Smooth muscle cell (in vitro differentiated cells): ENCODE results near the gene CCT5. TPM values are rescaled to one million over a fixed set of nuclear protein-coding genes. Genes with fewer than 3 reads are reported as not detected.
"Not testable (repeated sequence)": the region's sequence is repeated elsewhere in the genome, so short reads cannot be mapped to it uniquely, and the experiment has no call there.

Source experiments
- DNase-seq: peaks from one replicate; lab custom pipeline; 2025; ENCODE audit not compliant: unreplicated experiment; lab: John Stamatoyannopoulos, UW
- H2AFZ ChIP-seq: fragments of 200-600 bp; sonication (generic); 2 replicates; pipeline ENCODE4 v1.6.0; 2016; ENCODE audit warnings: antibody characterized with exemption, low read depth, mild to moderate bottlenecking
- H3F3A ChIP-seq: fragments of 200-600 bp; sonication (generic); 2 replicates; pipeline ENCODE4 v1.6.0; 2017; ENCODE audit warnings: antibody characterized with exemption, low read depth
- H3K27ac ChIP-seq: fragments of 200-600 bp; sonication (generic); 2 replicates; pipeline ENCODE4 v1.5.1; 2016; ENCODE audit warnings: low read depth, mild to moderate bottlenecking
- H3K27me3 ChIP-seq: fragments of 200-600 bp; sonication (generic); 2 replicates; pipeline ENCODE4 v1.6.1; 2016; ENCODE audit warnings: low read depth, mild to moderate bottlenecking
- H3K36me3 ChIP-seq: fragments of 200-600 bp; sonication (generic); 2 replicates; pipeline ENCODE4 v1.5.1; 2016; ENCODE audit warnings: low read depth
- H3K4me1 ChIP-seq: fragments of 200-600 bp; sonication (generic); 2 replicates; pipeline ENCODE4 v1.5.1; 2016; ENCODE audit warnings: low read depth
- H3K4me2 ChIP-seq: fragments of 200-600 bp; sonication (generic); 2 replicates; pipeline ENCODE4 v1.6.0; 2016; ENCODE audit warnings: mild to moderate bottlenecking
- H3K4me3 ChIP-seq: fragments of 200-600 bp; sonication (generic); 2 replicates; pipeline ENCODE4 v1.5.1; 2016; ENCODE audit warnings: mild to moderate bottlenecking
- H3K79me2 ChIP-seq: fragments of 200-600 bp; sonication (generic); 2 replicates; pipeline ENCODE4 v1.6.0; 2016; ENCODE audit warnings: low read depth, mild to moderate bottlenecking
- H3K9ac ChIP-seq: fragments of 200-600 bp; sonication (generic); 2 replicates; pipeline ENCODE4 v1.6.0; 2016; ENCODE audit warnings: low read depth
- H3K9me3 ChIP-seq: fragments of 200-600 bp; sonication (generic); replicated peaks from 2 replicates; pipeline ENCODE4 v1.5.1; 2016; ENCODE audit warnings: low read depth
- H4K20me1 ChIP-seq: fragments of 200-600 bp; sonication (generic); 2 replicates; pipeline ENCODE4 v1.6.0; 2016; ENCODE audit warnings: low read depth
- WGBS: methylation state at CpG from one replicate; pipeline ENCODE4 v1.1.7; 2016; ENCODE audit warnings: low lambda C conversion rate; 5-methylcytosine and 5-hydroxymethylcytosine counted together
- polyA plus RNA-seq: library from polyadenylated mRNA; unstranded; fragments of >200 nt; fragmentation: Nextera tagmentation; extraction: Ambion mirVana; gene quantifications from 2 replicates; pipeline ENCODE4 v1.2.1, GENCODE V29; 2016
- total RNA-seq: library from RNA; depleted of rRNA; stranded (reverse); fragments of >200 nt; gene quantifications from 2 replicates; pipeline ENCODE4 v1.2.3, GENCODE V29; 2014
- TF ChIP-seq, protein P1 (sequence below): fragments of 200-600 bp; sonication (generic); IDR thresholded peaks from 2 replicates; pipeline ENCODE4 v1.5.1; 2017; ENCODE audit warnings: borderline replicate concordance, mild to moderate bottlenecking, antibody characterized with exemption; ENCODE audit not compliant: insufficient read depth, poor library complexity, severe bottlenecking

CCT5 gene
- total and polyA plus RNA-seq, 2 experiments from 2014 or later = 146 to 198 TPM

DNA sequence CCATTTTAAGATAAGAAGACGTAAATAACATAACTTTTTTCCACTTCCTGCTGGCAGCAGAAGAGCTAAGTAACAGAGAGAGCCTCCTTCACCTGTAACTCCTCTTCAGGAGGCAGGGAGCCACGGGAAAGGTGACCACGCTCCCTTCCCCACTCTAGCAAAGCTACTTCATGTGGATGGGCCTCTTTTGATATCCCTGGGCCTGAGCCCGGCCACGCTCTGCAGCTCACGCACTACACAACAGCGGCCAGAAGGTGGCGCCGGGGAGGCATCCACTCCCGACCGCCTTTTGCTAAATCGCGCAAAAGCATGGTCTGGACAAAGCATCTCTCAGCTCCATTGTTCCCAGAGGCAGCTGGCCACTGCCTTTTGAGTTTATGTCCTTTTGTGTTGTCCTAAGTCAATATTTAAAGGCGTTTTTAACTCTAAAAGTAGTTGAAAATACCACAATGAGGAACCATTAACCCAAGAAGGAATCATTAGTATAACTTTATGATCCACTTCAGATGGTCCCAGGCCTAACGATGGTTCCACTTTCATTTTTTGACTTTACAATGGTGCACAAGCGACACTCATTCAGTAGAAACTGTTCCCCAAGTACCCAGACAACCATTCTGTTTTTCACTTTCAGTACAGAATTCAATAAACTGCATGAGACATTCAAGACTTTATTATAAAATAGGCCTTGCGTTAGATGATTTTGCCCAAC is 34.0 kb downstream of the CCT5 start:
- Histone ChIP-seq H3K4me3 (no peak overlapping the region), H3K4me2 (no peak overlapping the region), H3F3A (no peaks in the 10 kb centered on the region), H3K9ac (no peak overlapping the region), H3K36me3 (no peaks in the 10 kb centered on the region), H4K20me1 (no peaks in the 10 kb centered on the region), H3K27me3 (no peaks in the 10 kb centered on the region), H3K9me3 (no peaks in the 10 kb centered on the region), H2AFZ (no peak overlapping the region), H3K4me1 (no peaks in the 10 kb centered on the region), H3K79me2 (no peaks in the 10 kb centered on the region), H3K27ac (no peak overlapping the region)
- TF ChIP-seq, protein P1, sequence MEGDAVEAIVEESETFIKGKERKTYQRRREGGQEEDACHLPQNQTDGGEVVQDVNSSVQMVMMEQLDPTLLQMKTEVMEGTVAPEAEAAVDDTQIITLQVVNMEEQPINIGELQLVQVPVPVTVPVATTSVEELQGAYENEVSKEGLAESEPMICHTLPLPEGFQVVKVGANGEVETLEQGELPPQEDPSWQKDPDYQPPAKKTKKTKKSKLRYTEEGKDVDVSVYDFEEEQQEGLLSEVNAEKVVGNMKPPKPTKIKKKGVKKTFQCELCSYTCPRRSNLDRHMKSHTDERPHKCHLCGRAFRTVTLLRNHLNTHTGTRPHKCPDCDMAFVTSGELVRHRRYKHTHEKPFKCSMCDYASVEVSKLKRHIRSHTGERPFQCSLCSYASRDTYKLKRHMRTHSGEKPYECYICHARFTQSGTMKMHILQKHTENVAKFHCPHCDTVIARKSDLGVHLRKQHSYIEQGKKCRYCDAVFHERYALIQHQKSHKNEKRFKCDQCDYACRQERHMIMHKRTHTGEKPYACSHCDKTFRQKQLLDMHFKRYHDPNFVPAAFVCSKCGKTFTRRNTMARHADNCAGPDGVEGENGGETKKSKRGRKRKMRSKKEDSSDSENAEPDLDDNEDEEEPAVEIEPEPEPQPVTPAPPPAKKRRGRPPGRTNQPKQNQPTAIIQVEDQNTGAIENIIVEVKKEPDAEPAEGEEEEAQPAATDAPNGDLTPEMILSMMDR = peak; percentile 94
- peak; percentile 46 for DNase-seq
- 28% methylated on average over 17 of the region's 17 CpGs for WGBS

DNA sequence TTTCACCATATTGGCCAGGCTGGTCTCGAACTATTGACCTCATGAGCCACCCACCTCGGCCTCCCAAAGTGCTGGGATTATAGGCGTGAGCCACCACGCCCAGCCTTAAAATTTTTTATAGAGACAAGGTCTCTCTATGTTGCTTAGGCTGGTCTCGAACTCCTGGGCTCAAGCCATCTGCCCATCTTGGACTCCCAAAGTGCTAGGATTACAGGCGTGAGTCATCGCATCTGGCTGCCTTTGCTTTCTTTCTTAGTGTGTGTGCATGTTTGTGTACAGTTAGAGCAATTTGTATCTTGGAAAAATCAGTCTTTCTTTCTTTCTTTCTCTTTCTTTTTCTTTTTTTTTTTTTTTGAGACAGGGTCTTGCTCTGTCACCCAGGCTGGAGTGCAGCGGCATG is 35.3 kb downstream of the CCT5 start:
- H3K9me3 ChIP-seq, H2AFZ ChIP-seq, H3F3A ChIP-seq, H3K4me3 ChIP-seq, H3K4me1 ChIP-seq, H3K9ac ChIP-seq, H4K20me1 ChIP-seq, H3K79me2 ChIP-seq, H3K27ac ChIP-seq, H3K36me3 ChIP-seq, H3K4me2 ChIP-seq, H3K27me3 ChIP-seq, DNase-seq: not testable (repeated sequence)
- 86% methylated on average over 8 of the region's 8 CpGs for WGBS

DNA sequence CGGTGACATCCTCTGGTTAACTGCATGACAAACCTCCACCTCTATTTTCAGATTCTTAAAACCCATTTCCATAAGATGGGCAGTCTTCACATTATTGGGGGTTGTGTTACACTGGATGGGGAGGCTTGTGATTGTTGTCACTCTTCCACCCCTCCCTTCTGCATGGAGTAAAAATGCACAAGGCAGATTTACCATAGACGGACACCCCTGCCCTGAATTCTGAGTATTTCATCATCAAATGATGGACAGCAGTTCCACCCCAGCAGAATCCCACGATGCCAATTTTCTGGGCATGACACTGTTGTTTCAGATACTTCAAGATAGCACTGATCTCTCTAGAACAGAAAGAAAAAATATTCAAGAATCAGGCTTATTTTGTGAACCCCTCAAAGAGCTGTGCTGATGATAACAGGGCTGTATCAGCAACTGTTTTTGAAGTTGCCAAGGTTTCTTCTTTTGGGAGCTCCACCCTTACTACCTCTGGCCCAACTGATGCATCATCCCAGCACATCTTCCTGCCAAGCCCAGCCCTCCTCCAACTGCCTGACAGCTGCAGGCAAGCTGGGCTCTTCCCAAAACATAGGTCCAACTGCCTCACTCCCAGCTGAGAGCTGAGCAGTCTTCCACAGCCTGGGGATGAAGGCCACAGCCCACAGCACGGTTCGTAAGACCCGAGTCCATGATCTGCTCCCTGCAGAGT is 36.2 kb downstream of the CCT5 start:
- H3K9ac ChIP-seq = no peak overlapping the region
- no peaks in the 10 kb centered on the region for H3K79me2 ChIP-seq
- H2AFZ ChIP-seq = no peak overlapping the region
- H3K4me2 ChIP-seq = no peak overlapping the region
- no peaks in the 10 kb centered on the region for H3K27me3 ChIP-seq
- no peaks in the 10 kb centered on the region for H3K9me3 ChIP-seq
- H3K27ac ChIP-seq = no peak overlapping the region
- no peaks in the 10 kb centered on the region for H3K36me3 ChIP-seq
- no peak overlapping the region for H3K4me3 ChIP-seq
- TF ChIP-seq, protein P1 = no peak
- WGBS = 94% methylated on average over 6 of the region's 6 CpGs
- DNase-seq = no peak
- no peaks in the 10 kb centered on the region for H4K20me1 ChIP-seq
- H3F3A ChIP-seq = no peaks in the 10 kb centered on the region
- H3K4me1 ChIP-seq = no peaks in the 10 kb centered on the region

DNA sequence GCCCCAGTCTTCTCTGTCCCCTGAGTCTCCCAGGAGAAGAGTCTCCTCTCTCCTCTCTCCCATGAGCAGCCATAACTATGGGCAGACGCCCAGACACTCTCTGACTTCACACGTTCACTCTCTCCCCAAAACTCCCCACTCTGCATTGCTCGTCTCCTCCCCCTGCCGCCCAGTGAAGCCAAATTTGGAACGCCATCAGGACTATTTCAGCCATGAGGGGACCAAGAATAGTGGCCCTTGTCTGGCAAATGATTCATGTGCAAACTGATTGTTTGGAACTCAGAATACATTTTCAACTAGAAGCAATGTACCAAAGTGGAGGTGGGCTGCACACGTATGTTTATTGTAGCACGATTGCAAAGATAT is 36.8 kb downstream of the CCT5 start:
- no peaks in the 10 kb centered on the region for H3K27me3 ChIP-seq
- H3K4me2 ChIP-seq = no peak overlapping the region
- 95% methylated on average over 7 of the region's 7 CpGs for WGBS

More for the DNA sequence above, 36.8 kb downstream of the CCT5 start:
- TF ChIP-seq, protein P1 = no peak
- no peak for DNase-seq
- Histone ChIP-seq H3K9me3 (no peaks in the 10 kb centered on the region), H3K4me1 (no peaks in the 10 kb centered on the region), H3F3A (no peaks in the 10 kb centered on the region), H3K36me3 (no peaks in the 10 kb centered on the region), H3K27ac (no peak overlapping the region), H4K20me1 (no peaks in the 10 kb centered on the region), H3K79me2 (no peaks in the 10 kb centered on the region), H3K4me3 (no peak overlapping the region), H2AFZ (no peak overlapping the region), H3K9ac (no peak overlapping the region)
